Karpas-422 (cell line): ENCODE results near the gene ARPC4. TPM values are rescaled to one million over a fixed set of nuclear protein-coding genes. Genes with fewer than 3 reads are reported as not detected.

Experiments
- DNase-seq: peaks from one replicate; pipeline ENCODE4 v3.0.0-alpha.2; 2015
- H2AFZ ChIP-seq: fragments of 200-600 bp; sonication (generic); 2 replicates; pipeline ENCODE4 v1.6.1; 2014; ENCODE audit warnings: antibody characterized with exemption, low read length, mixed read lengths
- H3K27ac ChIP-seq: fragments of 200-600 bp; sonication (generic); 2 replicates; pipeline ENCODE4 v1.5.1; 2014; ENCODE audit warnings: mild to moderate bottlenecking, low read length, moderate library complexity
- H3K27me3 ChIP-seq: fragments of 200-600 bp; sonication (generic); 2 replicates; pipeline ENCODE4 v1.6.1; 2014; ENCODE audit warnings: low read length, mixed read lengths
- H3K36me3 ChIP-seq: fragments of 200-600 bp; sonication (generic); 2 replicates; pipeline ENCODE4 v1.6.1; 2014; ENCODE audit warnings: low read length, mixed read lengths; ENCODE audit not compliant: insufficient read depth
- H3K4me1 ChIP-seq: fragments of 200-600 bp; sonication (generic); 2 replicates; pipeline ENCODE4 v1.6.1; 2014; ENCODE audit warnings: mild to moderate bottlenecking, low read length, mixed read lengths
- H3K4me2 ChIP-seq: fragments of 200-600 bp; sonication (generic); 2 replicates; pipeline ENCODE4 v1.6.1; 2014; ENCODE audit warnings: low read length, low read depth, mild to moderate bottlenecking; ENCODE audit not compliant: poor library complexity, severe bottlenecking
- H3K4me3 ChIP-seq: fragments of 200-600 bp; sonication (generic); 2 replicates; pipeline ENCODE4 v1.5.1; 2014; ENCODE audit warnings: mild to moderate bottlenecking, antibody characterized with exemption, low read length, mixed read lengths
- H3K79me2 ChIP-seq: fragments of 200-600 bp; sonication (generic); 2 replicates; pipeline ENCODE4 v1.6.1; 2014; ENCODE audit warnings: mild to moderate bottlenecking, low read length, mixed read lengths
- H3K9ac ChIP-seq: fragments of 200-600 bp; sonication (generic); 2 replicates; pipeline ENCODE4 v1.6.0; 2014; ENCODE audit warnings: low read length
- H3K9me2 ChIP-seq: fragments of 200-600 bp; sonication (generic), shearing (Covaris generic); replicated peaks from 2 replicates; pipeline ENCODE4 v1.6.0; 2014; ENCODE audit warnings: mild to moderate bottlenecking, low read length, moderate library complexity; ENCODE audit not compliant: insufficient read depth
- H3K9me3 ChIP-seq: fragments of 300-700, 200-600 bp; sonication (generic); 2 replicates; pipeline ENCODE4 v1.6.1; 2014; ENCODE audit warnings: low read length, mixed read lengths
- H4K20me1 ChIP-seq: fragments of 200-600 bp; sonication (generic); 2 replicates; pipeline ENCODE4 v1.6.1; 2014; ENCODE audit warnings: mild to moderate bottlenecking, antibody characterized with exemption, low read length, low read depth; ENCODE audit not compliant: insufficient read depth
- total RNA-seq: library from RNA; depleted of rRNA; stranded (reverse); fragments of >200 nt; shearing (Covaris generic); gene quantifications from 2 replicates; pipeline ENCODE4 v1.2.3, GENCODE V29; 2014; ENCODE audit warnings: low replicate concordance

ARPC4 gene
- total RNA-seq, 1 experiment from 2014 or later: 102 TPM

DNA sequence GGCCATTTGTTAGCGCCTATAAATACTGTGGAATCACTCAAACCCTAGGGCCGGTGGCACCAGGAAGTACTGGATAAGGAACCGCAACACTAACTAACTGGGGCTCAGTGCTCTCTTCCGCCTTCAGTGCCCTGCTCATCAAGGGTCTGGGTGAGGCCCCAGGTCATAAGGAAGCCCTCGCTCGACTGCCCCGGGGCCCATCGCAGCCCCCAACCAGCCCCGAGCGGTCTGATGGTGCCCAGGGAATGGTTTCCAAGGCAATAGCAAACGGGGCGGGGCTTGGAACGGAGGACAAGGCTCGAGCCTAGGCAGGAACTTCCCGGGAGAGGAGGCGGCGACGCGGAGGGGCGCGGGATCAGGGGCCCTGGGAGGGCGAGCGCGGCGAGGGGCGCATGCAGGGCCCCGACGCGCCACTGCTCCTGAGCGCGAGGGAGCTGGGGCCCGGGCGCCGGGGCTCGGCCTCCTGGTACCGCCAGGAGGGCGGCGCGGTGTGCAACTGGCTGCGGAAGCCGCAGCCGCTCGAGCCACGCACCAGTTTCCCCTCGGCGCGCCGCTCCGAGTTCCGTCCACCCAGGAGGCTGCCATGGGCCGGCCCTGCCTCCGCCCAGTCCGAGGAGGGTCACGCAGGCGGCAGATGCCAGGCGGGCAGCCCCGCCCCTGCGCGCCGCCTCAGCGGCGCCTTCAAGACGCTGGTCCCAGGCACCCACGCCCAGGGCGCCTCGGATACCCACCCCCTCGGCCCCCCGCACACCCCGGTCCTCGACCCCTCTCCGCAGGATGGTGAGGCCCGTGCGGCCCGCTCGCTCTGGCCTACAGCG lies 16.9 kb downstream of the ARPC4 start, which contains the start of gene TTLL3:
TSS of gene TTLL3 (plus strand) at position 648 of the 818 bp plus-strand sequence. CDS start 400 bp downstream, outside the sequence.
- Histone ChIP-seq H3K79me2 (no peaks in the 10 kb centered on the region), H3K27ac (peak within 1 kb of the TSS; percentile 69), H4K20me1 (no peaks in the 10 kb centered on the region), H3K27me3 (no peaks in the 10 kb centered on the region), H3K4me3 (peak within 1 kb of the TSS; percentile 50), H3K9me2 (no peaks in the 10 kb centered on the region), H3K4me2 (peak within 1 kb of the TSS; percentile 65), H3K9me3 (no peaks in the 10 kb centered on the region), H3K36me3 (peaks cover 22% of the 10 kb centered on the region; the same call in 1 of the 2 replicates), H2AFZ (0 out of 2 replicates have a peak within 1 kb of the TSS, but pooled peaks have one; percentile 10), H3K9ac (peak within 1 kb of the TSS; percentile 67), H3K4me1 (peaks cover 16% of the 10 kb centered on the region)
- peak; percentile 72 for DNase-seq

DNA sequence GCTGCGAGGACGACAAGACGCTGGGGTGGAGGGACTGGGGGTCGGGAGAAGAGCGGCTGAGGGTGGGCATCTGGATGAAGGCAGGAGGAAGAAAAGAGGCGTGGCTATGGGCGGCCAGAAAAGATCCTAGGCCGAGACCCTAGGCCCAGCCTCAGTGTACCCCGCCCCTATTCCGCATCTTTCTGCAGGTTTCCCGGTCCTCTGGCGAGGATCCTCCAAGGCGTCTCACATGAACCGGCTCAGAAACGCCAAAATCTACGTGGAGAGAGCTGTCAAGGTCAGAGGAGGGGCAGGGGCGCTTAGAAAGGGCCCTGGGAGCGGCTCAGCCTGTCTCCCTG lies 17.5 kb downstream of the ARPC4 start:
- no peak overlapping the region for H3K4me2 ChIP-seq

DNA sequence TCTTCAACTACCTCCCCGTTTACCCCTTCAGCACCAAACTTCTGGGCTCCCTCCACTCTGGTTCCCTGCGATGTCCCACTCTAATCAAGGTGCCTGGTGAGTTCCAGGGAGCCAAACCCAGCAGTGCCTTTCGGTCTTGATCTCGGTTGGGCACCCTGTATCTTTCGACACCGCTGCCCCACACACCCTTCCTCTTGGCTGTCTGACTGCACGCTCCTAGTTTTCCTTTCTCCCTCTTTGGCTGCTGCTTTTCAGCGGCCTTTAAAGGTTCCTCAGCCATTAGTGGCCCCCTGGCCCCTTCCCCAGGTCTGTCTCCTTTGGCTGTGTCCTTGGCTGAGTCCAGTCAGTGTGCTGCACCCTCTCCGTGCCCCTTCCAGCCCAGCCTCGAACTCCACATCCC lies 18.0 kb downstream of the ARPC4 start:
- no peak overlapping the region for H3K4me3 ChIP-seq
- no peaks in the 10 kb centered on the region for H3K9me3 ChIP-seq
- no peak for DNase-seq
- H3K27me3 ChIP-seq: no peaks in the 10 kb centered on the region
- no peak overlapping the region for H2AFZ ChIP-seq
- no peak overlapping the region for H3K27ac ChIP-seq
- H4K20me1 ChIP-seq: no peaks in the 10 kb centered on the region
- no peaks in the 10 kb centered on the region for H3K9me2 ChIP-seq
- no peak overlapping the region for H3K9ac ChIP-seq
- H3K79me2 ChIP-seq: no peaks in the 10 kb centered on the region
- H3K4me1 ChIP-seq: peaks cover 16% of the 10 kb centered on the region
- H3K4me2 ChIP-seq: no peak overlapping the region
- peaks cover 16% of the 10 kb centered on the region; the same call in 1 of the 2 replicates for H3K36me3 ChIP-seq

More for the DNA sequence above, 17.5 kb downstream of the ARPC4 start:
- Histone ChIP-seq H3K9me2 (no peaks in the 10 kb centered on the region), H4K20me1 (no peaks in the 10 kb centered on the region), H3K27ac (no peak overlapping the region), H3K9ac (no peak overlapping the region), H3K79me2 (no peaks in the 10 kb centered on the region), H2AFZ (no peak overlapping the region), H3K27me3 (no peaks in the 10 kb centered on the region), H3K4me3 (peak overlapping the region; percentile 50; the same call in 1 of the 2 replicates), H3K9me3 (no peaks in the 10 kb centered on the region), H3K36me3 (peaks cover 17% of the 10 kb centered on the region; the same call in 1 of the 2 replicates), H3K4me1 (peaks cover 16% of the 10 kb centered on the region)
- no peak for DNase-seq

DNA sequence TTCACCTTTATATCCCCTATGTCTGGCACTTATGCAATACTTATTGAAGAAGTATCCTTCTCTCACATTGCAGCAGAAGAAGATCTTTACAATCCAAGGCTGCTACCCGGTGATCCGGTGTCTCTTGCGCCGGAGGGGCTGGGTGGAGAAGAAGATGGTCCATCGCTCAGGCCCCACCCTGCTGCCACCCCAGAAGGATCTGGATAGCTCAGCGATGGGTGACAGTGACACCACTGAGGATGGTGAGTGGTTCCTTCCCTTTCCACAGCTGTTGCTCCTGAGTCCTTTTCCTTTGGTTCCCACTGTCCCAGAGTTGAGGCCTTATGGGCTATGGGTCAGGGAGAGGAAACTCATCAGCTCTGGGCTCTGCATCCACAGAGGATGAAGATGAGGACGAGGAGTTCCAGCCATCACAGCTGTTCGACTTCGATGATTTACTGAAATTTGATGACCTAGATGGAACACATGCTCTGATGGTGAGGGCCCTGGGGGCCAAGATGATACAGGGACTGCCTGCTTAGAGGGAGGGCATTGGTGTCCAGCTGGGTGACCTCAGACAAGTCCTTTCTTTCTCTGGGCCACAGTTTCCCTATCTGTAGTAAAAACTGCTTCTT lies 20.1 kb downstream of the ARPC4 start:
- Histone ChIP-seq H3K36me3 (peaks cover 10% of the 10 kb centered on the region; the same call in 1 of the 2 replicates), H4K20me1 (no peaks in the 10 kb centered on the region), H3K27ac (no peak overlapping the region), H3K9ac (no peak overlapping the region), H3K4me2 (no peak overlapping the region), H3K9me3 (no peaks in the 10 kb centered on the region), H2AFZ (no peak overlapping the region), H3K9me2 (no peaks in the 10 kb centered on the region), H3K4me1 (peaks cover 16% of the 10 kb centered on the region), H3K27me3 (no peaks in the 10 kb centered on the region), H3K79me2 (no peaks in the 10 kb centered on the region), H3K4me3 (no peak overlapping the region)
- no peak for DNase-seq

DNA sequence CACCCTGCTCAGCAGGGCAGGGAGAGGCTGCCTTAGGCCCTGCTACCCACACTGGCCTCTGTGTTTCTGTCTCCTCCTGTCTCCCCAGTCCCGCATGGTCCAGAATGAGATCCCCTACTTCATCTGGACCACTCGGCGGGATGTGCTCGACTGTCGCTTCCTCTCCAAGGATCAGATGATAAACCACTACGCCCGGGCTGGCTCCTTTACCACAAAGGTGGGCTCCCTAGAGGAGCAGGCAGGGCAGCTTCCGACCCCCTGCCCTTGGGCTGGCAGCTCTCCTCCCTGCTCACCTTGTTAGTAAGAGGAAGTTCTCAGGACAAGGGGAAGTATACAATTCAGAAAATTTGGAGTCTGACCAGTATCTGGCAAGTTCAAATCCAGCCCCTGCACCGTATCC lies 23.1 kb downstream of the ARPC4 start:
- no peak overlapping the region for H3K4me3 ChIP-seq
- H3K27me3 ChIP-seq: no peaks in the 10 kb centered on the region
- no peak overlapping the region for H2AFZ ChIP-seq
- H3K4me2 ChIP-seq: no peak overlapping the region
- H3K9me3 ChIP-seq: no peaks in the 10 kb centered on the region
- H3K9me2 ChIP-seq: no peaks in the 10 kb centered on the region
- H3K36me3 ChIP-seq: peaks cover 7% of the 10 kb centered on the region; the same call in 1 of the 2 replicates
- no peak for DNase-seq
- no peak overlapping the region for H3K27ac ChIP-seq
- H3K9ac ChIP-seq: no peak overlapping the region
- H4K20me1 ChIP-seq: no peaks in the 10 kb centered on the region
- H3K4me1 ChIP-seq: no peaks in the 10 kb centered on the region
- no peaks in the 10 kb centered on the region for H3K79me2 ChIP-seq

DNA sequence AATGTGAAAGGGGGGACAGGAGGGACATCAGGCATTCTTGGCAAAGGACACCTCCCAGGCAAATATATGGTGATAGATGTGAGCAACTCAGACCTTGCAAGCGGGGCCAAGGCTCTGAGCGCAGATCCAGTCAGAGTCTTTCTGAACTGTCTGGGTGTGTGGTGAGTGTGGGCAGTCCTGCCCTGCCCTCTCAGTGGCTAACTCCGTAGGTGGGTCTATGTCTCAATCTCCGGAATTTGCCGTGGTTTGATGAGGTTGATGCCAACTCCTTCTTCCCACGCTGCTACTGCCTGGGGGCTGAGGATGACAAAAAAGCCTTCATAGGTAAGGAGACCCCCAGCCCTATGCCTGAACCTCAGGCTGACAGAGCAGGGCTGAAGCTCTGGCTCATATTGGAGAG lies 24.6 kb downstream of the ARPC4 start:
- Histone ChIP-seq H4K20me1 (no peaks in the 10 kb centered on the region), H3K9me3 (no peaks in the 10 kb centered on the region), H3K4me3 (no peak overlapping the region), H3K4me1 (no peaks in the 10 kb centered on the region), H3K9me2 (no peaks in the 10 kb centered on the region), H3K4me2 (no peak overlapping the region), H3K79me2 (no peaks in the 10 kb centered on the region), H3K27me3 (no peaks in the 10 kb centered on the region), H3K9ac (no peak overlapping the region), H3K36me3 (peaks cover 7% of the 10 kb centered on the region; the same call in 1 of the 2 replicates), H2AFZ (no peak overlapping the region), H3K27ac (no peak overlapping the region)
- no peak for DNase-seq

DNA sequence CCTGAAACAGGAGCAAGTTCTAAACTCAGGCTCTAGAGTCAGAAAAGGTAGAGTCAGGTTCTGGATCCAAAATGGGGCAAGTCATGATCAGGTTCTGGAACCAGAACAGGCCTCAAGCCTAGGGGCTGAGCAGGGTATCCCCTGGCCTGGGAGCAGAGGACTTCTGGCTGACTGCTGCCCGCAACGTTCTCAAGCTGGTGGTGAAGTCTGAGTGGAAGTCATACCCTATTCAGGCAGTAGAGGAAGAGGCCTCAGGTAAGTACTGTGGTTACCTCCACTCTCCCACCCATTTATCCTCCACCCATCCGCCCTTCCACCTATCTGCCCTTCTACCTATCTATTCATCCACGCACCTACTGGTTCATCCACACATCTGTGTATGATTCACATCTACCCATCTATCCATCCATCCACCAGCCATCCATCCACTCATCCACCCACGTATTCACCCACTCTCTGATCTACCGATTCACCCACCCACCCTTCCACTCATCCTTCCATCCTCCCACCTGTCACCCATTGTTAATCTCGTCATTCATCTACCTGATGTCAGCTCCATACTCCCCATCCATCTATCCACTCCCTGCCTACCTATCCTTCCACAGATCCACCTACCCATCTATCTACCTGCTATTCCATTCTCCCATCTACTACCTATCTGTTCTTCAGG lies 25.9 kb downstream of the ARPC4 start:
- no peak overlapping the region for H3K27ac ChIP-seq
- no peaks in the 10 kb centered on the region for H3K9me2 ChIP-seq
- no peak overlapping the region for H3K9ac ChIP-seq
- H3K36me3 ChIP-seq: no peaks in the 10 kb centered on the region
- H4K20me1 ChIP-seq: no peaks in the 10 kb centered on the region
- no peaks in the 10 kb centered on the region for H3K79me2 ChIP-seq
- H3K4me2 ChIP-seq: no peak overlapping the region
- no peaks in the 10 kb centered on the region for H3K27me3 ChIP-seq
- no peaks in the 10 kb centered on the region for H3K4me1 ChIP-seq
- no peak overlapping the region for H3K4me3 ChIP-seq
- H3K9me3 ChIP-seq: no peaks in the 10 kb centered on the region
- DNase-seq: no peak
- no peak overlapping the region for H2AFZ ChIP-seq

DNA sequence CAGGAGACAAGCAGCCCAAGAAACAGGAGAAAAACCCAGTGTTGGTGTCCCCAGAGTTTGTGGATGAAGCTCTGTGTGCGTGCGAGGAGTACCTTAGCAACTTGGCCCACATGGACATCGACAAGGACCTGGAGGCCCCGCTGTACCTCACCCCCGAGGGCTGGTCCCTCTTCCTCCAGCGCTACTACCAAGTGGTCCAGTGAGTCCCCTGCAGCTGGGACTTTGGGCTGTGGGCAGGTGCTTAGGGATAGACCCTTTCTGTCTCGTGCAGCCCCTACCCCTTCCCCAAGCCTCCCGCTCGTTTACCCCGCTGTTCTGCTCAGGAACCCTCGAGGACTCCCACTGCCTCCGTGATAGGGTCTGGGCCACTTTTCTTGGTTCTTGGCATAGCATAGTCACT lies 27.7 kb downstream of the ARPC4 start:
- no peak overlapping the region for H3K4me3 ChIP-seq
- H3K27ac ChIP-seq: no peak overlapping the region
- no peak overlapping the region for H2AFZ ChIP-seq
- no peaks in the 10 kb centered on the region for H3K79me2 ChIP-seq
- H3K9me3 ChIP-seq: no peaks in the 10 kb centered on the region
- no peaks in the 10 kb centered on the region for H3K9me2 ChIP-seq
- H3K9ac ChIP-seq: no peak overlapping the region
- H4K20me1 ChIP-seq: no peaks in the 10 kb centered on the region
- no peaks in the 10 kb centered on the region for H3K27me3 ChIP-seq
- H3K36me3 ChIP-seq: no peaks in the 10 kb centered on the region
- no peak for DNase-seq
- no peak overlapping the region for H3K4me2 ChIP-seq
- no peaks in the 10 kb centered on the region for H3K4me1 ChIP-seq
